Gastroesophageal sphincter (tissue), 4 donors: ENCODE results near the gene KMT2C. TPM values are rescaled to one million over a fixed set of nuclear protein-coding genes. Genes with fewer than 3 reads are reported as not detected.

Source experiments
- ATAC-seq: fragments of 150-250 bp; one replicate; pipeline ENCODE4 v1.9.1; 2016; ENCODE audit warnings: mild to moderate bottlenecking, moderate library complexity
- H3K27ac ChIP-seq, 4 donors: fragments of 200-600 bp; sonication (generic) in 3 of 4; 1 replicate in 3 of 4; 2 replicates in 1 of 4; pipeline ENCODE4 v1.5.1; 2016 to 2019
- H3K27me3 ChIP-seq: fragments of 200-600 bp; sonication (generic); one replicate; pipeline ENCODE4 v1.5.1; 2019
- H3K36me3 ChIP-seq, 2 donors: fragments of 200-600 bp; sonication (generic); one replicate each; pipeline ENCODE4 v1.5.1; 2019; ENCODE audit warnings: control low read depth in 1 of 2
- H3K4me1 ChIP-seq, 3 donors: fragments of 200-600 bp; sonication (generic); 1 replicate in 2 of 3; 2 replicates in 1 of 3; pipeline ENCODE4 v1.5.1; 2016 to 2019; ENCODE audit warnings: control low read depth in 2 of 3
- H3K4me3 ChIP-seq, 2 donors: fragments of 200-600 bp; sonication (generic); one replicate each; pipeline ENCODE4 v1.5.1; 2019; ENCODE audit warnings: mild to moderate bottlenecking in 1 of 2, moderate library complexity in 1 of 2
- H3K9me3 ChIP-seq, 3 donors: fragments of 200-600 bp; sonication (generic); one replicate each; pipeline ENCODE4 v1.5.1; 2017 to 2019; ENCODE audit warnings: control low read depth in 2 of 3
- EP300 ChIP-seq: sonication (generic); formaldehyde crosslinking; IDR thresholded peaks from one replicate; pipeline ENCODE4 v1.6.1; 2017; ENCODE audit warnings: antibody characterized with exemption, mild to moderate bottlenecking
- POLR2A ChIP-seq, 2 donors: fragments of 450-650 bp; IDR thresholded peaks; one replicate each; pipeline ENCODE4 v1.6.1; 2017; ENCODE audit warnings: antibody characterized with exemption in 2 of 2, mild to moderate bottlenecking in 2 of 2, moderate library complexity in 1 of 2
- POLR2AphosphoS5 ChIP-seq: sonication (generic); formaldehyde crosslinking; IDR thresholded peaks from one replicate; pipeline ENCODE4 v1.6.1; 2017; ENCODE audit warnings: antibody characterized with exemption
- WGBS, 2 donors: methylation state at CpG; one replicate each; pipeline ENCODE4 v1.1.5; 2018; ENCODE audit warnings: low coverage in 1 of 2; 5-methylcytosine and 5-hydroxymethylcytosine counted together
- total RNA-seq, 4 donors: library from RNA; depleted of rRNA; stranded (reverse); fragments of >200 nt; gene quantifications; one replicate each; pipeline ENCODE4 v1.1.0, GENCODE V29; 2016
- TF ChIP-seq, protein P1 (sequence below), 4 experiments: fragments of 200-600 bp in 2 of 4; fragments of 450-650 bp in 2 of 4; sonication (generic) in 1 of 4; IDR thresholded peaks; one replicate each; pipeline ENCODE4 v1.5.1; 2017 to 2019; ENCODE audit warnings: antibody characterized with exemption in 4 of 4, mild to moderate bottlenecking in 2 of 4, moderate library complexity in 2 of 4

Gene KMT2C
- total RNA-seq, 4 donors from 2014 or later = 63.0 to 84.8 (median 75.5) TPM

DNA sequence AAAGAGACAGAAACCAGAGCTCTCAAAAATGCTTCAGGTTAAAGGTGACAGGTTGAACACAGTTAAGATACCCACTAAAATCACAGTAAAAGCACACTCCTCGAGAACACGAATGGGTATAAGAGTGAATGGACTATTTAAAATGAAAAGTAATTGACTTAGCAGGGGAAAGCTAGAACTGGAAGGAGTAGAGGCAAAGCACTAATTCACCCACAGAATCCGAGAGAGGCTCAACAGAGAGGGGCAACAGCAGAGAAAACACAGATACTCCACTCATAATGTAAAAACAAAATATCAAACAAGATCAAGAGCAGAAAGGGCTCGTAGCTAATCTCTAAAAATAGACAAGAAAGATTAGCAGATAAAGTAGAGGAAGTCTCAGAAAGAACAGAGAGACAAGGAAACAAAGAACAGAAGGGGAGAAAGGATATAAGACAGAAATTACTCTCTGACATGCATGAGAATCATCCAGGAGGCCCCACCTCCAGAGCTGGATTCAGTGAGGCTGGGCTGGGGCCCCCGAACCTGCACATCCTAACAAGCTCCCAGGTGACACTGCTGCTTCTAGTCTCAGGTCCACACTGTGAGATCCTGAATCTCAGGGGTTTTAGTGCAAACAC lies 292.7 kb downstream of the KMT2C start:
- ATAC-seq = no peak
- Histone ChIP-seq H3K4me3 (no peak overlapping the region), H3K27me3 (no peaks in the 10 kb centered on the region), H3K36me3 (peaks cover 7 to 100% of the 10 kb centered on the region in 2 donors), H3K27ac (no peak overlapping the region), H3K9me3 (no peaks in the 10 kb centered on the region), H3K4me1 (no peaks in the 10 kb centered on the region)
- TF ChIP-seq, protein P1, sequence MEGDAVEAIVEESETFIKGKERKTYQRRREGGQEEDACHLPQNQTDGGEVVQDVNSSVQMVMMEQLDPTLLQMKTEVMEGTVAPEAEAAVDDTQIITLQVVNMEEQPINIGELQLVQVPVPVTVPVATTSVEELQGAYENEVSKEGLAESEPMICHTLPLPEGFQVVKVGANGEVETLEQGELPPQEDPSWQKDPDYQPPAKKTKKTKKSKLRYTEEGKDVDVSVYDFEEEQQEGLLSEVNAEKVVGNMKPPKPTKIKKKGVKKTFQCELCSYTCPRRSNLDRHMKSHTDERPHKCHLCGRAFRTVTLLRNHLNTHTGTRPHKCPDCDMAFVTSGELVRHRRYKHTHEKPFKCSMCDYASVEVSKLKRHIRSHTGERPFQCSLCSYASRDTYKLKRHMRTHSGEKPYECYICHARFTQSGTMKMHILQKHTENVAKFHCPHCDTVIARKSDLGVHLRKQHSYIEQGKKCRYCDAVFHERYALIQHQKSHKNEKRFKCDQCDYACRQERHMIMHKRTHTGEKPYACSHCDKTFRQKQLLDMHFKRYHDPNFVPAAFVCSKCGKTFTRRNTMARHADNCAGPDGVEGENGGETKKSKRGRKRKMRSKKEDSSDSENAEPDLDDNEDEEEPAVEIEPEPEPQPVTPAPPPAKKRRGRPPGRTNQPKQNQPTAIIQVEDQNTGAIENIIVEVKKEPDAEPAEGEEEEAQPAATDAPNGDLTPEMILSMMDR (IDR thresholded peaks at IDR 0.05) = no peak
- TF ChIP-seq POLR2AphosphoS5 (no peak), POLR2A (IDR thresholded peaks at IDR 0.05) (no peak), EP300 (no peak)
- 42 to 59% methylated on average over 3 to 5 of the region's 5 CpGs for WGBS, 2 donors

DNA sequence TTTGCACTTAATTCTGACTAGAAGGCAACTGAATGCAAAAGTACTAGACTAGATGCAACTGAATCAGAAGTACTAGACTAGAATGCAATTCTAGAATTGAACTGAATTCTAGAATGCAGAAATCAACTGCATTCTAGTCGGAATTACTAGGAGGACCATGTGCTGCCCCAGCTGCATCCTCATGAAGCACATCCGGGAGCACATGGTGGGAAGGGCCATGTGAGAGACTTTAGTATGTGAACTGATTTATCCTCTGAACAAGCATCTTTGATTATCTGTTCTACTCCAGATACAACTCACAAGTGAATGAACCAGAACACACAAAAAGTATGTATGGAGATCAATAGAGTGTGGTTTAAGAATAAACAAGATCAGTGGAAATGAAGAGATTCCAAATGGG lies 295.2 kb downstream of the KMT2C start:
- peaks cover 7 to 94% of the 10 kb centered on the region in 2 donors for H3K36me3 ChIP-seq
- TF ChIP-seq, protein P1 (IDR thresholded peaks at IDR 0.05) = no peak
- TF ChIP-seq POLR2AphosphoS5 (no peak), EP300 (no peak), POLR2A (IDR thresholded peaks at IDR 0.05) (no peak)
- ATAC-seq = no peak
- no peaks in the 10 kb centered on the region for H3K9me3 ChIP-seq
- H3K27me3 ChIP-seq = no peaks in the 10 kb centered on the region
- H3K4me1 ChIP-seq = peaks cover 0 to 11% (median 0%) of the 10 kb centered on the region in 3 donors
- no peak overlapping the region for H3K4me3 ChIP-seq
- H3K27ac ChIP-seq = no peak overlapping the region
- WGBS, 2 donors = 92 to 93% methylated on average over 2 of the region's 2 CpGs

DNA sequence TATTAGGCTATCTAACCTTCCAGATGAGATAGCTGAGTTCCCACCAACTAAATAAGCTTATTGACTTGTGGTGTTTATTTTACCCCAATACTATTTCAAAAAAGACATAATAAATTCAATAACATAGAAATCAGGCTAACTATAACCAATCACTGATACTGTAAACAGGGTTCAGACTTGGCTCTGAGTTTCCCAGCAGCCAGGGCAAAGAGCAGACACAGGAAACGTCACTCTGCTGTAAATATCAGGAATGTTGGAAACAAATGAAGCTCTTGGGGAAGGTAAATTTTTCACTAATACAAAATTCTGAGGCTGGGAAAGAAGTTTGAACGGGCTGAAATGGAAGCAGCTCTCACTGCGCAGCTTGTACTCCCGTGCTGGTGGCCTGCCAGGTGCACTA lies 295.7 kb downstream of the KMT2C start:
- Histone ChIP-seq H3K4me3 (no peak overlapping the region), H3K36me3 (peaks cover 7 to 89% of the 10 kb centered on the region in 2 donors), H3K27me3 (no peaks in the 10 kb centered on the region), H3K9me3 (no peaks in the 10 kb centered on the region), H3K4me1 (peaks cover 0 to 11% (median 0%) of the 10 kb centered on the region in 3 donors), H3K27ac (no peak overlapping the region)
- TF ChIP-seq POLR2AphosphoS5 (no peak), EP300 (no peak), POLR2A (IDR thresholded peaks at IDR 0.05) (no peak)
- TF ChIP-seq, protein P1 (IDR thresholded peaks at IDR 0.05) = no peak
- WGBS, 2 donors = 87 to 92% methylated on average over 4 of the region's 4 CpGs
- no peak for ATAC-seq

DNA sequence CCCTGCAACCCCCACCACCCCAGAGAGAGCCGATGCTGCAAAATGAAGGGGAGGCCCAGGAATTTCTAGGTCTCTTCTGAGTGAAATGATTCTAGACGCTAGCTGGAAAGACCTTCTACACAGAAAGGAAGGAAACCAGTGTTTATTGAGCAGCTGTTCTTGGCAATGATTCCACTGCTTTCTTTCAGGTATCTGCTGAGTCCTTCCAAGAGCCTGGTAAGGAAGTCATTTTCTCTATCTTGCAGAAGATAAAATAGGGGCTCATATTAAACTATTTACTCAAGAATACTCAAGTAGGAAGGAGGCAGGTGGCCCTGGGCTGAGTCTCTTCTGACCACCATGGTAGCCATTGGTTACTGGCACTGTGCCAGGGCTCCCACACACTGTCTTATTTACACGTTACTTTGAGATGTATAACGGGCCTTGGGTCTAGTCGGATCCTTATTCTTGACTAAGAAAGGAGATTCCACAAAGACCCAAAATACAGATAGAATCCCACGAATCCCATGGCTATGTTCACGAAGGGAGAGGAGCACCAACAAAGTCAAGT lies 298.3 kb downstream of the KMT2C start:
- no peaks in the 10 kb centered on the region for H3K27me3 ChIP-seq
- WGBS, 2 donors = 37 to 62% methylated on average over 4 of the region's 7 CpGs
- no peak for TF ChIP-seq POLR2A (IDR thresholded peaks at IDR 0.05)
- TF ChIP-seq EP300 = no peak
- TF ChIP-seq POLR2AphosphoS5 = no peak
- TF ChIP-seq, protein P1 (IDR thresholded peaks at IDR 0.05) = no peak
- H3K9me3 ChIP-seq = no peaks in the 10 kb centered on the region
- H3K36me3 ChIP-seq = peaks cover 7 to 80% of the 10 kb centered on the region in 2 donors
- H3K4me1 ChIP-seq = peaks cover 0 to 11% (median 0%) of the 10 kb centered on the region in 3 donors
- no peak for ATAC-seq
- no peak overlapping the region for H3K4me3 ChIP-seq
- no peak overlapping the region for H3K27ac ChIP-seq

DNA sequence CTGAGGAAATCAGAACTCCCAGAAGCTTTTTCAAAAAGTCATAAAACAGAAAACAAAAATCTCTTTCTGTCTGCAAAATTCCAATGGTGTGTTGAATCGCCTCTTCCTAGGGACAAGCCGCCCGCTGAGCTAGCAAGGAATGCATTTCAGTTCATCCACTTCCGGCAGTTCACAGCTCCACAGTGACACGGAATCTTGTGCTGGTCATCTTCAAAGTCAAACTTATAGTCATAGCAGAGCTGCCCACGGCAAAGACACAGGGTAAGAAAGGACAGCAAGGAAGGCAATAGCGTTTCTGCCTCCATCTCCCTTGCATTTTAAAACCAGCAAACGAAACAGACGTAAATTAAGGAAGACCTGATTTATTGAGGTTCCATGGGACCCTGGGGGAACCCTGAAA lies 299.1 kb downstream of the KMT2C start:
- no peak for ATAC-seq
- TF ChIP-seq EP300 = no peak
- TF ChIP-seq POLR2A (IDR thresholded peaks at IDR 0.05) = no peak
- TF ChIP-seq, protein P1 (IDR thresholded peaks at IDR 0.05) = no peak
- TF ChIP-seq POLR2AphosphoS5 = no peak
- Histone ChIP-seq H3K4me1 (peaks cover 0 to 11% (median 0%) of the 10 kb centered on the region in 3 donors), H3K9me3 (no peaks in the 10 kb centered on the region), H3K36me3 (peaks cover 7 to 80% of the 10 kb centered on the region in 2 donors), H3K4me3 (no peak overlapping the region), H3K27ac (peak overlapping the region in 3 of 4 donors; percentile 11 to 29 (median 14)), H3K27me3 (no peaks in the 10 kb centered on the region)
- WGBS, 2 donors = 51 to 80% methylated on average over 1 to 4 of the region's 9 CpGs
